NCI-H1694 (cell line): Measurements from ENCODE around the gene COQ10B.
A peak's percentile ranks its signal among the peaks of the same experiment; 100 is the strongest.
"Not testable (repeated sequence)": the region's sequence is repeated elsewhere in the genome, so short reads cannot be mapped to it uniquely, and the experiment has no call there.

Experiments used
- DNase-seq: peaks from one replicate; lab custom pipeline; 2025; lab: John Stamatoyannopoulos, UW

Gene COQ10B

DNA sequence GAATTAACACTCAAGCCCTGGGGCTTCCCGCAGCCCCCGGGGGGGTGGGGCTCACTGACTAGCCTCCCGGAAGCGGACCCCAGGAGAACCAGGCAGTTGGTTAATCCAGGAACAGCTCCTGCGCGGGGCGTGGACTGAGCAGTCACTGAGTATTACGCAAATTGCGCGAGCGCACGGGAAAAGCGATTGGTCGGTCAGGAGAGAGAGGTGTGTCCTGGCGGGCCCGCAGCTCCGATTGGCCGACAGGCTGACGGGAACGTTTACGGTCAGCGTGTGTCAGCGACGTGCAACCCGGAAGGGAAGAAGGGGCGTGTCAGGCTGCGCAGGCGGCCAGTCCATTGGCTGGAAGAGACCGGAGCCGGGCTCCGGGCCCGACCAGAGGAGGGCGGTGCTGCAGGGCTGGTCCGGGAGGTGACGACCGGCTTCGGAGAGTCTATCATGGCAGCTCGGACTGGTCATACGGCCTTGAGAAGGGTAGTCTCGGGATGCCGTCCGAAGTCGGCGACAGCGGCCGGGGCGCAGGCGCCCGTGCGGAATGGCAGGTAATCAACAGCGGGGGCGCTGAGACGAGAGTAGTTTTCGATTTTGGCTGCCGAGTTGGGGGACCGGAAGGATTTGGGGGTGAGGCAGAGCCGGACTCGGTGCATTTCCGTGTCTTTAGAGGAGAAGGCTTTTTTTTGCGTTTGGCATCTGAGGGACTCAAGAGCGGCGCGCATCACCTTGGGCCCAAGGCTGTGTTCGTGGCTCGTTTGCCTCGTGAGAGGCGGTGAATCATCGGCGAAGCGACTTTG lies at the start of gene COQ10B:
COQ10B (plus strand) TSS at position 430 of the 791 bp plus-strand sequence; CDS start at position 439, 9 bp downstream.
- peak; percentile 99 for DNase-seq

DNA sequence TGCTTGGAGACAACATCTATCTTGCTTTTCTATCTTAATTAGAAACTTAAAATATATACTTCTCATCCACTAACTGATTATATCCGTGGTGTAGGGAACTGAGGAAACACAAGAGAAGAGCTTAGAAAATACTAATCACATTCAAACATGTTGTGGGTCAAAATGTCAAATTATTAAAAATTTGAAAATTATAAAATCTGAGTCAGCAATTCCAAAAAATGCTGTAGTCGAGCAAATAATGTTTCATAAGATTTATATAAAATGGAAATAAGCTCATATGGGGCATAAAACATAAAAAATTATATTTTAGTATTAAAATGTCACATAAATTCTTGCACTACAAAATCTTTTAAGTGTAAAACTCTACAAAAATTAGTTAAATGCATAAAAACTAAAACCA lies 47.8 kb upstream of the COQ10B start:
- no peak for DNase-seq

DNA sequence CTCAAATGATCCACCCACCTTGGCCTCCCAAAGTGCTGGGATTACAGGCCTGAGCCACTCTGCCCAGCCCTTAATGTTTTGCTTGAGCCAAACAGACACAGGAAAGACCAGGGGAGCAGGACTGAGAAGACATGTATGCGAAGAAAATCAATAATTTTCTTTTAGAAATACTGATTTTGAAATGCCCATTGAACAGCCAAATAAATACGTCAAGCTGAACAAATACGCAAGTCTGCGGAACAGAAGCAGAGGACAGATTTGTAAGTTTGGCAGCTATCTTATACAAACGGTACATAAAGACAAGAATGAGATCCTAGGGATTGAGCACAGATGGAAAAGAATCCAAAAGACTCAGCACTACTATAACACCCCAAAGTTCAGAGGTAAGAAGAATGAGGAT lies 39.3 kb upstream of the COQ10B start:
- no peak for DNase-seq

DNA sequence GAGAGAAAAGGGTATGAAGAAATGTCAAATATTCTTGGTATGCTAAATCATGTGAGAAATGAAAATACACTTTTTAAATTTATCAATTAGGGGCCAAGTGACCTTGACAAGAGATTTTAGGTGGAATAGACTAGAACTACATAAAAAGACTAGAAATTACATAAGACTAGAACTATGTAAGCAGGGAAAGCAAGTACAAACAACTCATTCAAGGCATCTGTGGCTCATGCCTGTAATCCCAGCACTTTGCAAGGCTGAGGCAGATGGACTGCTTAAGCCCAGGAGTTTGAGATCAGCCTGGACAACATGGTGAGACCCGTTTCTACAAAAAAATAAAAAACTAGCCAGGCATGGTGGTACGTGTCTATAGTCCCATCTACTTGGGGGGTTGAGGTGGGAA lies 38.8 kb upstream of the COQ10B start:
- no peak for DNase-seq

DNA sequence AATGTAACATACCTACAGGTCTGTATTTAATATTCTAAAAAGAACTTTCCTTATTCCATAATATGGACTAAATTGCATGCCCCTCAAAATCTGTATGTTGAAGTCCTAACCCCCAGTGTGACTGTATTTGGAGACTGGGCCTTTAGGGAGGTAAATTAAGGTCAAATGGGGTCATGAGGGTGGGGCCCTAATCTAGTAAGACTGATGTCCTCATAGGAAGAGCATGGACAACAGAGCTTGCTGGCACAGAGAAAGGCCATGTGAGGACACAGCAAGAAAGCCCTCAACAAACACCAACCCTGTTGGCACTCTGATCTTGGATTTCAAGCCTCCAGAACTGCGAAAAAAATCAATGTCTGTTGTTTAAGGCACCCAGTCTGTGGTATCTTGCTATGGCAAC lies 37.1 kb upstream of the COQ10B start:
- DNase-seq: no peak

DNA sequence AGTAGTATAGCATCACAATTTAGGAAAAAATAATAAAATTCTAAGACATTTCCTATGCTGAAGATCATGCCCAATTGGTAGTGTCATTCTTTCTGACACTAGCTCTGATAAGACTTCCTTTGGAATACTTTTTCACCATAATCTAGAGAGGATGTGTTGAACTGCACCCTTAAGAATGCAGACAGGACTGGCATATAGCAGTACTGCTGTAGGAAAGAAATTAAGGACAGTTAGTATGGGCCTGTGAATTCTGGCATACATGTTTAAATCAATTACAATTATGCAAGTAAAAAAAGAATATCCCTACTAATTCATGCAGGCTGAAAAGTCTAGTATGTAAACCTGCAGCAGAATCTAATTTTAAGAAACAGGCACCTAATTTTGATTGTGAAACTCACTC lies 33.9 kb upstream of the COQ10B start:
- DNase-seq: no peak

DNA sequence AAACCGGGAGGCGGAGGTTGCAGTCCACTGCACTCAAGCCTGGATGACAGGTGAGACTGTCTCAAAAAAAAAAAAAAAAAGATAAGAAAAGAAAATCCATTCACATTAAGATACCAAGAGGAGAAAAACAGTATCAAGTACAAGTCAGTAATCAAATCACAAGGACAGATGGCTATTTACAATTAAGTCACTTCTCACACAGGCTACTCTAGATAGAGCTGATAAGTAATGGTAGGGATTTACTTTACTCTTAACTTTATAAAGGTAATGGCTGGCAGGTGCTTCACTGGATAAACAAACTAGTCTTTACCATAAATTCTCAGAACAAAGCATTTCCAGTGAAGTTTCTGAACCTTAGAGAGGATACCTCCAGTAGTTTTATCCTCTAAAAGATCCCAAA lies 30.0 kb upstream of the COQ10B start:
- no peak for DNase-seq

DNA sequence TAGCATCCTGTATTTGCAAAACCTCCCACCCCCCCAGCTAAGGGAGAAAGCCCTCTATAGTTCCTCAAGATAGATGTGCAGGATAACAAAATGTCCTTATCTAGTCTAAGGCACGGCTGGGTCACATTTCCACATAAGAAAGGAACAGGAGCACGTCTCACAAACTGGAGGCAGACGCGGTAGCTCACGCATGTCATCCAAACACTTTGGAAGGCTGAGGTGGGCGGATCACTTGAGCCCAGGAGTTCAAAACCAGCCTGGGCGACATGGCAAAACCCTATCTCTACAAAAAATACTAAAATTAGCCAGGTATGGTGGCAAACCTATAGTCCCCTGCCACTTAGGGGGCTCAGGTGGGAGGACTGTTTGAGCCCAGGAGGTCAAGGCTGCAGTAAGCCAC lies 27.8 kb upstream of the COQ10B start:
- no peak for DNase-seq

DNA sequence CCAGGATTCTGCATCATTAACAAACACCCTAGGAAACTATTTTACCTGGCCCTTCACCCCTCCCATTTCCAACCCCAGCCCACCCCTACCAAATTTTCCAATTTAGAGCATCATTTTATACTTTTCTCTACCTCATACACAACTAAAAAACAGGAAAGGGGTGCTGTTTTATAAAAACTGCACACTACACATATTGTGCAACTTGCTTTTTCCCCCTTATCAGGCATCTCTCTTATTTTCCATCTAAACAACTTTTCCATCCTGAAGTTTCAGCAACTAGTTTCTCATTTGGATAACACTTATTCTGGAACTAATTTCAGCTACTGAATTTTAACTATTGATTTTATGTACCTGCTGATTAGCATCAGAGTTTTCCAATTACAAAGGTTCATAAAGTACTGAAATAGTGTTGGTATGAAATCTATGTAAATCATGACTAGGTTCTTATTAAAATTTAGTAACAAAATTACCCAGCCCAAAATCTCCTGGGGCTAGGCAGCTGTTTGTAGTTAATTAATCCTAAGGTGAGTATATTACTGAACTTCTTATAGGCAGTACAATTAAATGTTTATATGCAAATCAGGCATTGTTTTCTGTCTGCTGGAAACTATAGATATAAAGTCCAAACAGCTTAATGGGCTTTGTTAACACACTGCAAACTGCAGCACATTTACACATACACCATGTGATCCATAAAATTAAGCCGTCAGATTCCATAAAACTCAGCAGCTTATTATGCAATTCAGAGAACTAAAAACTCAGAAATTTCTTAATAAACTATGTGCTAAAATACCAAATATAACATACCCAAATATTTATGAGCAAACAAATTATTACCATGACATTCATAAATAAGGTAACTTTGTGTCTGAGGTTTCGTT lies 26.4 kb upstream of the COQ10B start:
- no peak for DNase-seq

DNA sequence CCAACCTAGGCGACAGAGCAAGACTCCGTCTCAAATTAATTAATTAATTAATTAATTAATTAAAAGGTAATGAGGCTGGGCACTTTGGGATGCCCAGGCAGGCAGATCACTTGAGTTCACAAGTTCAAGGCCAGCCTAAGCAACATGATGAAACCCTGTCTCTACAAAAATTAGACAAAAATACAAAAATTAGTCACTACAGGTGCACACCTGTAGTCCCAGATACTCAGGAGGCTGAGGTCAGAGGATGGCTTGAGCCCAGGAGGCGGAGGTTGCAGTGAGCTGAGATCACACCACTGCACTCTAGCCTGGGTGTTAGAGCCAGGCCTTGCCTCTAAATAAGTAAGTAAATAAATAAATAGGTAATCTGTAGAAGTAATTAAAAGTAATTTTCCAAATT lies 25.4 kb upstream of the COQ10B start:
- no peak for DNase-seq

DNA sequence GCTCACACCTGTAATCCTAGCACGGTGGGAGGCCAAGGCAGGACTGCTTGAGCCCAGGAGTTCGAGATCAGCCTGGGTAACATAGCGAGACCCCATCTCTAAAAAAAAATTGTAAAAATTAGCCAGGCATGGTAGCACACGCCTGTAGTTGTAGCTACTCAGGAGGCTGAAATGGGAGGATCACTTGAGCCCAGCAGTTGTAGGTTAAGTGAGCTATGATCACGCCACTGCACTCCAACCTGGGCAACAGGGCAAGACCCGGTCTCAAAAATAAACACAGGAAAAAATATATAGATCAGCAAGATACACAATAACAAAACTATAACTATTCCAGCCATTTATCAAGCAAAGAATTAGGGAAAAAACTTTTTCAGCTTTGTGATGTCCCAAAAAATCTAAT lies 21.5 kb upstream of the COQ10B start:
- no peak for DNase-seq

DNA sequence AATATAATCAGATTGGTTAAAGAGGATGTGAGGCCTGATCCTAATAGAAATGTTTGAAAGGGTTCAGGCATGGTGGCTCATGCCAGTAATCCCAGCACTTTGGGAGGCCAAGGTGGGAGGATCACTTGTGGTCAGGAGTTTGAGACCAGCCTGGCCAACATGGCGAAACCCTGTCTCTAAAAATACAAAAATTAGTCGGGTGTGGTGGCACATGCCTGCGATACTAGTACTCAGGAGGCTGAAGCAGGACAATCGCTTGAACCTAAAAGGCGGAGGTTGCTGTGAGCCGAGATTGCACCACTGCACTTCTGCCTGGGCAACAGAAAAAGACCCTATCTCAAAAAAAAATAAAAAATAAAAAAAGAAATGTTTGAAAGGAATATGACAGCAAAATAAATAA lies 20.8 kb upstream of the COQ10B start:
- DNase-seq: not testable (repeated sequence)

DNA sequence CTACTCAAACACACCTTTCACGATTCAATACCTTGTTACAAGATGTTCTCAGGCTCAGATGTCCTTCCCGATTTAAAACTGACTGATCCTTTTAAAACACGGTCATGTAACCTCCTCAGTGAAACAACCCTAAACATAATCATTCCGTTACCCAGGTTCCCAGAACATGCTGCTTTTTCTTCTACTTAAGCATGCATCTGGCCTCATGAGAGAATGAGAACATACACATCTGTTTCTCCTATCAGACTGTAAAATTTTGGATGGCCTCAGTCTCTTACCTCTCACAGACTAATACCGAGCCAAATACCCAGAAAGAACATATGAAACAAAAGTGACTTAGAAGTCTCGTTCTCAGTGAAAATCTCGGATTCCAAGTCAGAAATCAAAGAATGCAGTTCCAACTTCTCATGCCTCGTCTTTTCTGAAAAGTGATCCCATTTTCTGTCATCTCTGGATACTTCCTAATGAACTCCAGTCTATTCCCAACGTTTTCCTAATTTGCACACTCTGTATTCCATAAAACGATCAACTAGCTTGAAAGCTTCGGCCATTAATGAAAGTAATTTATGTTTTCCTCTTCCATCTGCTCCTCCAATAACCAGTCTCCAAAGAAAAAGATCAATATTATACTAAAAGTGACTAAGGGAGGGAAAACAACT lies 19.4 kb upstream of the COQ10B start:
- no peak for DNase-seq

DNA sequence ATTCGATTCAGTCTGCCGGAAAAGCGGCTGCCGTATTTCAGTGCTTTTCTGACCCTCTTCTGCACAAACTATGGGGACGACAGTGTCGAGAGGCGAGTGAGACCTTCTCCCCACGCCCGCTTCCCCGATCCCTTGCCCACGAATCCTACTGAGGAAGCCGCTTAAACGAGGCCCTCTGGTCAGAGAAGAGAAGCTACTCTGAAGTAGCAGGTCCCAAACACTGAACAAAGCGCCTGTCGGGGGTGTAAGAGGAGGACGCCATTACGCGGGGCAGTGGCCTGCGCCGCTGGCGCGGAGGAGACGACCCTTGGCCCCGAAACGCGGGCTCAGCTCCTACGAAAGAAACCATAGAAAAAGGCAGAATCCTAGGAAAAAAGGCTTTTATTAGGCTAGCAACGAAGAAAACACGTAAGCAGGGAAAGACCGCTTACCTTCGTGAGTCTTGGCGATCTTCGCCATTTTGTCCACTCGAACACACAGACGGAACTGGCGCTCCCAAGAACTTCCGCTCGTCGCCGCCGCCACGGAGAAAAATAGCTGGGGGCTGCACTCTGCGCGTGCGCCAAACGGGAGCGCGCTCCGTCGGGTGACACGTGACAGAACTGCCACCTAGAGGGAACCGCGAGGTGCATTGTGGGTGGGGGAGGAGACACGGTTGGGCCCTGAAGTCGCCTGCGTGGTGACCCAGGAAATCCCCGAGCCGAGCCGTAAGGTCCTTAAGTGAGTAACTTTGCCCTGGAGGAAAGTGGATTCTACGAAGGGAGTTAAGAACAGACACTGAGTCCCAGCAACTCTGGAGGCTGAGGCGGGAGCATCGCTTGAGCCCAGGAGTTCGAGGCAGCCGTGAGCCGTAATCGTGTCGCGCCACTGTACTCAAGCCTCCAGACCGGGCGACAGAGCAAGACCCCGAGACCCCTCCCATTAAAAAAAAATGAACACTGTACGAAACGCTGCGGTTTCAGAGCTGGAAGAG lies 18.5 kb upstream of the COQ10B start, which contains the start of gene SF3B1:
SF3B1 (minus strand) TSS at position 488 of the 973 bp plus-strand sequence; CDS start at position 459, 29 bp downstream.
- peak; percentile 94 for DNase-seq

DNA sequence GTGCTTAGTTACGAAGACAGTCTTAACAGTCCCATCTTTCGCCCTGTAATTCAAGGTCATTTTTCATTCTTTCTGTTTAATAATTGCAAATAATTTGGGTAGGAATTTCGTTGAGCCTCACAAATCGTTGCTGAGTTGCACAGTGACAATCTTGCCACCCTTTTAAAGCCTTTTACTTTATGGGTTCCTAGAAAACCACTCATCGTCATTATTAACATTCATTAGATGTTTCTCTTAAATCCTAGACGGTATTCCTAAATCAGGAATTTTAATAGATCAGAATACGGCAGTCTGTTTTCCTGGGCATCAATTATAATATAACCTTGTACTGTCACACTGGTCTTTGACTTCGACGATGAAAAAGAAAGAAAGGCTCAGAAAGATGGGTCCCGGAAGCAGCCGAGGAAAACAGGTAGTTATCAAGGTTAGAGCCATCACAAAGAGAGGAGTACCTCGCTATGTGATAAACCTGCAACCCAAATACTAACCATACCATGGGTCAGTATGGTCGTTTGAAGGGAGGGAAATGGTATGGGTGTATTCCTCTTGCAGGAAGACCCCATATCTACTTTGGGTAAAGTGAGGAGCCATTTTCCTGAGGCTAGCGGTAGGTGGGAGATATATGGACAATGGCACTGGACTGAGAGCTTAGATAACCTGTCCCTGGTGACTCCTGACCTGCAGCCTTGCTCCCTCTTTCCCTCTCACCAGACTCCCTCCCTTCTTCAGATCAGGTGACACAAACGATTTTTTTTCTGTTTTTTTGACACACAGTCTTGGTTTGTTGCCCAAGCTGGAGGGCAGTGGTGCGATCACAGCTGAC lies 17.5 kb upstream of the COQ10B start:
- no peak for DNase-seq

DNA sequence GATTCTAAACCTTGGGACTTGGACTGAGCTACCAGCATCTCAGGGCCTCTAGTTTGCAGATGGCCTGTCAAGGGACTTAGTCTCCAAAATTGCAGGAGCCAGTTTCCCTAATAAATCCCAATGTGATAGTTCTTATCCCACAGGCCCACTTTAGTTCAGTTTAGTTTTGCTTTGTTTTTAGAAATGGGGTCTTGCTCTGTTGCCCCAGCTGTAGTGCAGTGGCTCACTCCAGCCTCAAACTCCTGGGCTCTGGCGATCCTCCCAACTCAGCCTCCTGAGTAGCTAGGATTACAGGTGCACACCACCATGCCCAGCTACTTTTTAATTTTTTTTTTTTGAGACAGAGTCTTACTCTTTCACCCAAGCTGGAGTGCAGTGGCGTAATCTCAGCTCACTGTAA lies 16.0 kb upstream of the COQ10B start:
- DNase-seq: no peak

DNA sequence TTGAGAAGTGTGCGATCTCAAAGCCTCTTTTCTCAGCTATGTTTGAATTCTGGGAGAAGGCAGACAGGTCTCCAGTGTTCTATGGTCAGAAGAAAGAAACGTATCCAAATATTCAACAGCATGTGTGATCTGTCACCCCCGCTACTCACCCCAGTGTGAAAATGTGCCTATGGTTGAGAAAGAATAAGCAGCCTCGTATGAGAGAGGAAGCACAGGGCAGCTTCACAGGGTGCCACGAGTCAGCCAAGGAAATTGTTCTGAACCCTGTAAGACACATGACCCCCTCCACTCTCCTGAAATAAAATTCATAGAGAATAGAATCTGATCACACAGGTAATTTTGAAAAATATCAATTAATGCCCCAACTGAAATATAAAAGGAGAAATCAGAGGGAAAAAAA lies 10.5 kb upstream of the COQ10B start:
- DNase-seq: no peak

DNA sequence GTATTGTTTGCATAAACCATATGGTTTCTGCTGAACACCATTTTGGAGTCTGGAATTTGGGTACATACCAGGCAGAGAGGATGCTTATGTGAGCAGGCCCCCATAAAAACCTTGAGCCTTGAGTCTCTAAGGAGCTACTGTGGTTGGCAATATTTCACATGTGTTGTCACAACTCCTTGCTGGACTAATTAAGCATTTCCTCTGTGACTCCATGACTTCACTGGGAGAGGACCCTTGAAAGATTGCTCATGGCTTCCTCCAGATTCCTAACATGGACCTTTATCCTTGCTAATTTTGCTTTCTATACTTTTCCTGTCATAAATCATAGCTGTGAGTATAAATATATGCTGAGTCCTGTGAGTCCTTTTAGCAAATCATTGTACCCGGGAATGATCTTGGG lies 7.6 kb upstream of the COQ10B start:
- DNase-seq: no peak

DNA sequence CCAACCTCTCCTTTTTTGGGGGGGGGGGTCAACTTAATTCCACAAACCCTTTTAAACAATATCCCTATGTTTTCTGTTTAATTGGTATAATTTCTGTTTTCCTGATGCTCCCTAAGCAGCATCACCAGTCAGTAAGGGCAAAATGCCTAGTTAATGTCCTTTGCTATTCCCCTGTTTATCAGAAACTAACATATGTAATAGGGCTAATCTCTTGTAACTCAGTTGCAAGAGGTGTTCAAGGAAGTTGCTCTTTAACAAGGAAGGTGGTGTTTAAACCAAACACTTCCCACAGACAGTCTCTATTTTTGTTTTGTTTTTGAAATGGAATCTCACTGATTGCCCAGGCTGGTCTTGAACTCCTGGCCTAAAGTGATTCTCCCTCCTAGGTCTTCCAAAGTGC lies 6.5 kb upstream of the COQ10B start:
- no peak for DNase-seq

DNA sequence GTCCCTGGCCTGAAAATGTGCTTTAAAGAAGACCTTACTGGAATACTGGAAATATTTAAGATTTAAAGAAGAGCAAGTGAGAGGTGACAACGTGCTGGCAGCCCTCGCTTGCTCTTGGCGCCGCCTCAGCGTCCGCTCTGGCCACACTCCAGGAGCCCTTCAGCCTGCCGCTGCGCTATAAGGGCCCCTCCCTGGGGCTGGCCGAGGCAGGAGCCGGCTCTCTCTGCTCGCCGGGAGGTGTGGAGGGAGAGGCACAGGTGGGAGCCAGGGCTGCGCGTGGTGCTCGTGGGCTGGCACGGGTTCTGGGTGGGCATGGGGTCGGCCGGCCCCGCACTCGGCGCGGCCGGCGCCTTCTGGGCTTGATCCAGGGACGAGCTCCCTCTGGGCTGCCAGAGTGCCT lies 2.9 kb upstream of the COQ10B start:
- DNase-seq: no peak
